Kasumi-1 (cell line): ENCODE data around the gene STK38.

Source experiments
- DNase-seq, 2 experiments: peaks; one replicate each; lab custom pipeline; 2025; lab: John Stamatoyannopoulos, UW

The STK38 gene

GRCh38 chr6:36563928-36564284 is 16.6 kb upstream of the STK38 start:
- no peak for DNase-seq

DNA sequence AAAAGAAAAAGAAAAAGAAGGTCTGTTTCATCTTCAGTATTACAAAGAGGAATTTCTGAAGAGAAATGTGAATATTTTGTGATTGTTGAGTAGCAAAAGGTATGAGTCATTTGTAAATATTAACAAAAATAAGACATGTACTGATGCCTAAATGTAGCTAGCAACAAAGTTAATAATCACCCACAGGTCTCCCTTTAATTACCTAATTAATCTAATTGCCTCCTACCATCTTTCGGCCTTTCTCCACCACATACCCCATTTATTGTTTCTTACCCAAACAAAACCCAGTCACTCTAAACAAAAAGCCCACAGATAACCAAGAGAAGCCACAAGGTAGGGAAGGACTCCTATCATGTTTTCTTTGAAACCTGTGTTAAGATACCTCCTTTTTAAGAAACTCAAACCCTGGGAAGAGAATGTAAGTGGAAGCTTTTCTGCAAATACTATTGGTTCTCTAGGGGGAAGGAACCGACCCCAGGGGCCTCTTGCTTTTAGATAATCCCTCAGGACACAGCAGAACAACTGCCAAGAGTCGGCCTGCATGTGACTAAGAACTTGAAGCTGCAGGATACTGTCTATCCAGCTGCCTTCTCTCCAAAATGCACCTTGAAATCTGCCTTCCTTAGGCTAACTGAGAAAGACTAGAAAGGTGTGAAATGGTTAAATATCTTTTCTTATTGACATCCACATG is 16.1 kb upstream of the STK38 start:
- no peak for DNase-seq

DNA sequence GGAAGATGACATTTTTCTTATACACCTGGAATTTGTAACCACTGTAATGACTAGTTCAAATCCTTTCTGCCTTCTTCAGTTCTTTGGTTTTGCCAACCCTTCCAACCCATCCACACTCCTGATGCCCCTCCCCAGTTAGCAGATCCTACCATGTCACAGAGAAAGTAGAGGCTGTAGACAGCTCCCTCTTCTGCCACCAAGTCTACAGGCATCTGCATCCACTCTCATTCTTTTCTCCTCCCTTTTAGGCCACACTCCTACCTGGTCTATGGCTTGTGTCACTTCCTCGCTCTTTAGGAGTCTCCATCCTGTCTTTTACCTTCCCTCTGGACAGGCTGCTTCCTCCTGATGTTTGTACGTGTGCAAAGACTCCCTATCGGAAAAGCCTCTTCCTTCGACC is 13.5 kb upstream of the STK38 start:
- no peak for DNase-seq

GRCh38 chr6:36559011-36559793 is 11.9 kb upstream of the STK38 start:
- no peak for DNase-seq

DNA sequence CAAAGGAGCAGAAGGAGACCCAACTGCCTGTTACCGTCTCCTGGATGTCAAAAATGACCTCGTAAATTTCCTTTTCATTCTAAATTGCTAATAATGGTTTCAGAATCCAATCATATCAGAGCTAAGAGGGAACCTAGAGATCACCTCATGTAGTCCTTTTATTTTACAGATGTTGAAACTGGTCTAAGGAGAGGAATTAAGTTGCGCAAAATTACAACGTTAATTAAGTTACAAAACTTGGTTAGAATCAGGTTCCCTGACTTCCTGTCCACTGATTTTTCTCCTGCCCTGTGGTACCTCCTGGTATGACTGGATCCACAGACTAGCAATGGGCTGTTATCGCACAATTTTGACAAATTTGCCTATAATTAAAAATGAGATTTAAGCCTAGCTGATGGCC is 9.0 kb upstream of the STK38 start:
- DNase-seq = no peak

DNA sequence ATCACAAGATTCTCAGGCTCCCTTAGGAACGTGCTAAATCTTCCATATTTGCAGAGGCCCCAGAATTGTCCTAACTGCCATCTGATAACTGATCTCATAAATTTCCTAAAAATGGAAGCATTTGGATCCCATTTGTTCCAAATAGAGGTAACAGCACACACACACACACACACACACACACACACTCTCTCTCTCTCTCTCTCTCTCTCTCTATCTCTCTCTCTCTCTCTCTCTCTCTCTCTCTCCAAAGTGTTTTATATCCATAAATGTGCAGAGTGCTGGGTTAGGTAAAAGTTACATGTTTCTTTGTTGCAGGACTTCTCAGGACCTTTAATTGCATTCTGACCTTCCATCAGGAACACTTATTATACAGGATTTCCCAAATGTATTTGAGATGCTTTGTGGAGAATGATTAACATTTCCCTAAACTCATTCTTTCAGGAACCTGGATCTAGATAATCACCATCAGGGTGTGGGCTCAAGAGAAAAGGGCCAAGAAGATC is 8.5 kb upstream of the STK38 start:
- DNase-seq = no peak

DNA sequence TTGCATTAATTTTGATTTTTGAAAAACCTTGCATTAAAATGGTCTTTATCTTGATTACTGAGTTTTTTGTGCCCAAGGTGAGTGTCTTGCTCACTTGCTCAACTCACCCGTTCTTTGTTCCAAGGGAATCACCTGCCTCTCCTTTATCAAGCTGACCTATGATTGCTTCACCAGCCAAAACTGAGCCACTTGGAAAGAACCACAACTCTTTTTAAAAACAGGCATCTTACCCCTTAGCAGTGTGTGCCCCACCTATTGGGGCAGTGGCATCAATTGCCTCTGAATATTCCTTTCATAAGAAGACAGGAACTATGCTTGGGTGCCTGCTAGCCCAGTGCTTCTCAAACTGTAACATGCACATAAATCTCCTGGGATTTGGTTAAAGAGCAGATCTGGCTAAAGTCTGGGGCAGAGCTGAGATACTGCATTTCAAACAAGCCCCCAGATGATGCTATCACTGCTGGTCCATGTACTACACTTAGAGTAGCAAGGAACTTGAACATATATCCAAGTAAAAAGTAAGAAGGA is 3.3 kb upstream of the STK38 start:
- DNase-seq = no peak

DNA sequence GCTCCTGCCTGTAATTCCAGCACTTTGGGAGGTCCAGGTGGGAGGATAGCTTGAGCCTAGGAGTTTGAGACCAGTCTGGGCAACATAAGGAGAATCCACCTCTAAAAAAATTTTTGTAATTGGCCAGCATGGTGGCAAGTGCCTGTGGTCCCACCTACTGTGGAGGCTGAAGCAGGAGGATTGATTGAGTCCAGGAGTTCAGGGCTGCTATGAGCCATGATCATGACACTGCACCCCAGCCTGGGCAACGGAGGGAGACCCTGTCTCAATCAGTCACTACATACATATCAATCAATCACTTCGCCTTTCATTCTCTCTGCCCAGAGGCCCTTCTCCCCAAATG is 1.1 kb upstream of the STK38 start:
- DNase-seq = no peak

DNA sequence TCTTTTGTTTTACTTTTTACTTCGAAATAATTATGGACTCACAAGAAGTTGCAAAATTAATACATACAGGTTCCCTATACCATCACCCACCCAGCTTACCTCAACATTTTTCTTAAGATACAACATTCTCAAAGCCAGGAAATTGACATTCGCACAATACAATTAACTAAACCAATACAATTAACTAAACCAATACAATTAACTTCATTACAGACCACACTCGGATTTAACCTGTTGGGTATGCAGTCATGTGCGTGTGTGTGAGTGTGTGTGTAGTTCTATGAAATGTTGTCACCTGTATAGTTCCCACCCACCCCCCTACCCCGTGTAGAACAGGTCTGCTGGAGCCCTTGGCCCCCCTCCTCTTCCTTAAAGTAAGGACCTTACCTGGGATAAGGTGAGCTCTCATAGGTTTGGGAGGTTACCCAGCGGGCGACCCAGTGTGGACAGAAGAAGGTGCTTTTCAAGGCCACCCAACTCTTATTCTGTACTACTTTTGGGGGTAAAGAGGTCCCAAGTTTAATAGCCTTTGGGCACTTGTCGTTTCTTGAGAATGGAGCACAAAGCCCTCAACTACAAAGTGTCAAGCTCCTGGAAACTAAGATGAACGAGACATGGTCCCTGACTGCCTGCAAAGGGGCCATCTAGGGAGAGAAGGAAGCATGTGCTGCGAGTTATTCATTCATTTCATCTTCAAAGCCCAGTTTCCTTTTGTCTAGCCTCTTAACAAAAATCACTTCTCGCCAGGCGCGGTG is 544 bp upstream of the STK38 start:
- peak in 1 of 2 experiments; percentile 20 for DNase-seq

DNA sequence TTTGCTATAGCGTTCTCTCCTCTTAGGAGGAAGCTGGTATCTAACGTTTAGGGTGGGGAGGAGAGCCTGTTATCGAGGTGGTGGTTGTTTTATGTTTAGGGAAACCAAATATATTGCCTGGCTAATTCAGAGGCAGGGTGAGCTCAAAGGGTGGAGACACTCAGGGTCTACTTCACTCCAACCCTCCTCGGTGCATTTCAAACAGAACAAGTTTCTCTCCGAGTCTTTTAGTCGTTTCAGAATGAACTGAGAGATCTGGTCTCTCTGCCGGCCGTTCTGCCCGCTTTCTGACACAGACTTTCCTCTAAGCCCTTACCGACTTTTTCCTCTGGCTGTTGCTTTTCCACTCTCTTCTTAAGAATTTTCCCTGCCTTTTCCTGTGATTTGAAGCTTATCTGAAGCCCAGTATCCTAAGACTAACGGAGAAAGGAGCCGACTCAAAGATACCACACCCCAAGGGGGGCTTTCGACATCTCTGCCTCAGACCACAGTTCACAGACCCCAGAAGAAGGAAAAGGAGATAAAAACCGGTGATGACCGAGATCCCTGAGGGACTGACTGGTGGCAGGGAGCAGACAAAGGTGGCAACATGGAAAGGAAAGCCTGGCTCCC is 865 bp downstream of the STK38 start:
- peak; percentile 42 to 58 for DNase-seq

DNA sequence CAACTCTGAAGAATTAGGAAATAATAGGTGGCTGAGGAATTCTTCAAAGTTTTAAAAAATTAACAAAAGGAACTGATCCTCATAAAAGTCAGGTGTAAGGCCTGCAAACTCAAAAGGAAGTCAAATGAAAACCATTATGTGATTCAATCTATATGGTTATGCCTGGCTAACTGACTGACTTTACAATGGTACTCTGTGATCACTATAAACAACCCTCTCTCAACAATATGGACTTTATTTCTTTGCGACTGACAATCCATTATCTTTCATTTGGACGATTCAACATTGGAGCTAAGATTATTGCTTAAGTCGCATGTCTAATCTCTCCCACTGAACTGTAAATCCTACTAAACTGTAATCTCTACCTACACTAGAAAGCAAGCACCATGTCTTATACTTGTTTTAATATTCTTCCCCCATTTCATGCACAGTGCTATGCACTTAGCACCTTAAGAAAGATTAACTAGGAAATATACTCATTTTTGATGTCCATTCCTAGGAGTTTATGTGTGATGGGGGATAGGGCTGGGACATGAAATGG is 1.4 kb downstream of the STK38 start:
- DNase-seq = no peak

- no peak for DNase-seq
Measured at GRCh38 chr6:36544228-36544627, 3.1 kb downstream of the STK38 start.

DNA sequence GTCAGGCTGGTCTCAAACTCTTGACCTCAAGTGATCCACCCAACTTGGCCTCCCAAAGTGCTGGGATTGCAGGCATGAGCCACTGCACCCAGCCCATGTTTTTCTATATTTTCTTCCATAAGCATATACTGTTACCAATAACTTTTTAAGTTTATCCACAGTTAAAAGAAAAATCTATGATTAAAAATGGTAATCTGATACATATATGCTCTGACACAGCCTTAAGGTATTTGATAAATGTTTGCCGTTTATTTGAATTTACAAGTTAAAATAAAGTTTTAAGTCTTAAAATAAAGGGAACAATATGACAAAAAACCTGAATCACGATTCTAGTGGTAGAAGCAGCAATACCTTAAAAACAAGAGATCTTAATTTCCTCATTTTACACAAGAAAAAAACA is 5.2 kb downstream of the STK38 start:
- no peak for DNase-seq

- DNase-seq = no peak
Measured at GRCh38 chr6:36539814-36540568, 7.3 kb downstream of the STK38 start.

DNA sequence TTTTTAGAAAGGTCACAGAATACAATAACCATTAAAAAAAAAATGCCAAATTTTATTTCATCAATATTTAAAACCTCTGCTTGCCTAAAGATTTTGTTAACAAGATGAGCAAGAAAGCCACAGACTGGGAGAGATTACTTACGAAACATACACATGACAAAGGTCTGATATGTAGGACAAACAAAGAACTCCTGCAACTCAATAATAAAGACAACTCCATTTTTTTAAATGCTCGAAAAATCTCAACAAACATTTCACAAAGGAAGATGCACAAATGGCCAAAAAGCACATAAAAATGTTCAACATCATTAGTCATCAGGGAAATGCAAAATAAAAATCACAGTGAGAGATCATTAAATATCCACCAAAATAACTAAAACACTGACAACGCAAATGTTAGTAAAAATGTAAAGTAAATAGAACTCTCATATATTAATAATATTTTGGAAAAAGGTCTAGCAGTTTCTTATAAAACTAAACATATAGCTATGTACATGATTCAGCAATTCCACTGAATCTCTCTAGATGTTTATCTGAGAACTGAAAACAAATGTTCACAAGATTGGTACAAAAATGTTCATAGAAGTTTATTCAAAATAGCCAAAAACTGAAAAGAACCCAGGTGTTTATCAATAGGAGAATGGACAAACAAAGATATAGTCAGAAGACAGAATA is 10.3 kb downstream of the STK38 start:
- DNase-seq = no peak

- DNase-seq = no peak
Measured at GRCh38 chr6:36533321-36533720, 14.0 kb downstream of the STK38 start.

GRCh38 chr6:36526066-36526465 is 21.2 kb downstream of the STK38 start:
- DNase-seq = peak; percentile 34 to 55

DNA sequence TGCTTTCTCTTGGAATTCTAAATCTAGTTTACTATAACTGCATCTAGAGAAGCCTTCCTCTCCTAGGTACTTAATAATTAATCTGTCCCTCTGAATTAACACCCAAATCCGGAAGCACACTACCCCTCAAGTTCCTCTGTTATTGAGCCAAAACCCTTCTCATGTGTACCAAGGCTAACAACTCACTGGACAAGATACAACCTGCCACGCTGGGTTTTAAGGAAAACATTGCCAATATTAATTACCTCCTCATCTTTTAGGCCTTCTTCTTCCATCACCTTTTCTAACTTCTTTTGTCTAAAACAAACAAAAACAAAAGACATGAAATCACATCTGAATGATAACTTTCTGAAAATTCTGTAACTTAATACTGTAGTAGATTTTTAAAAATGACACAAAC is 21.9 kb downstream of the STK38 start:
- no peak for DNase-seq

GRCh38 chr6:36524871-36525270 is 22.4 kb downstream of the STK38 start:
- DNase-seq = no peak

GRCh38 chr6:36523936-36524499 is 23.3 kb downstream of the STK38 start:
- no peak for DNase-seq
